Ovary (tissue), 3 donors: ENCODE data around the gene CDC42SE2.

ENCODE experiments used
- POLR2A ChIP-seq: fragments of 450-650 bp; IDR thresholded peaks from one replicate; pipeline ENCODE4 v1.6.1; 2017; ENCODE audit warnings: antibody characterized with exemption, mild to moderate bottlenecking, moderate library complexity
- TF ChIP-seq, protein P1 (sequence below), 3 donors: fragments of 450-650 bp in 2 of 3; fragments of 200-600 bp in 1 of 3; IDR thresholded peaks; one replicate each; pipeline versions ENCODE4 v1.5.1 to v1.8.0; 2016 to 2022; ENCODE audit warnings: antibody characterized with exemption in 3 of 3, mild to moderate bottlenecking in 1 of 3
- donor health status: DM: no; HTN: no; CAD: no.

DNA sequence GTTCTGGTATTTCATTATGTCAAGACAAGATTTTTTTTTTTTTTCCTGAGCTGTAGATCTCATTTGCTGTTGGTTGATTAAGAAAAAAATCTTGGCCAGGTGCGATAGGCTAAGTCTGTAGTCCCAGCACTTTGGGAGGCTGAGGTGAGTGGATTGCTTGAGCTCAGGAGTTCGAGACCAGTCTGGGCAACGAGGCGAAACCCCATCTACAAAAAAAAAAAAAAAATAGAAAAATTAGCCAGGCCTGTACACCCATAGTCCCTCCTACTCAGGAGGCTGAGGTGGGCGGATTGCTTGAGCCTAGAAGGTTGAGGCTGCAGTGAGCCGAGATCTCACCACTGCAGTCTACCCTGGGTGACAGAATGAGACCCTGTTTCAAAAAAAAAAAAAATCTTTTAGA is 12.2 kb downstream of the CDC42SE2 start:
- TF ChIP-seq POLR2A, result no peak
- TF ChIP-seq, protein P1, sequence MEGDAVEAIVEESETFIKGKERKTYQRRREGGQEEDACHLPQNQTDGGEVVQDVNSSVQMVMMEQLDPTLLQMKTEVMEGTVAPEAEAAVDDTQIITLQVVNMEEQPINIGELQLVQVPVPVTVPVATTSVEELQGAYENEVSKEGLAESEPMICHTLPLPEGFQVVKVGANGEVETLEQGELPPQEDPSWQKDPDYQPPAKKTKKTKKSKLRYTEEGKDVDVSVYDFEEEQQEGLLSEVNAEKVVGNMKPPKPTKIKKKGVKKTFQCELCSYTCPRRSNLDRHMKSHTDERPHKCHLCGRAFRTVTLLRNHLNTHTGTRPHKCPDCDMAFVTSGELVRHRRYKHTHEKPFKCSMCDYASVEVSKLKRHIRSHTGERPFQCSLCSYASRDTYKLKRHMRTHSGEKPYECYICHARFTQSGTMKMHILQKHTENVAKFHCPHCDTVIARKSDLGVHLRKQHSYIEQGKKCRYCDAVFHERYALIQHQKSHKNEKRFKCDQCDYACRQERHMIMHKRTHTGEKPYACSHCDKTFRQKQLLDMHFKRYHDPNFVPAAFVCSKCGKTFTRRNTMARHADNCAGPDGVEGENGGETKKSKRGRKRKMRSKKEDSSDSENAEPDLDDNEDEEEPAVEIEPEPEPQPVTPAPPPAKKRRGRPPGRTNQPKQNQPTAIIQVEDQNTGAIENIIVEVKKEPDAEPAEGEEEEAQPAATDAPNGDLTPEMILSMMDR (IDR thresholded peaks at IDR 0.05), result no peak
